ENCODE data around the gene MAP3K2.

DNA sequence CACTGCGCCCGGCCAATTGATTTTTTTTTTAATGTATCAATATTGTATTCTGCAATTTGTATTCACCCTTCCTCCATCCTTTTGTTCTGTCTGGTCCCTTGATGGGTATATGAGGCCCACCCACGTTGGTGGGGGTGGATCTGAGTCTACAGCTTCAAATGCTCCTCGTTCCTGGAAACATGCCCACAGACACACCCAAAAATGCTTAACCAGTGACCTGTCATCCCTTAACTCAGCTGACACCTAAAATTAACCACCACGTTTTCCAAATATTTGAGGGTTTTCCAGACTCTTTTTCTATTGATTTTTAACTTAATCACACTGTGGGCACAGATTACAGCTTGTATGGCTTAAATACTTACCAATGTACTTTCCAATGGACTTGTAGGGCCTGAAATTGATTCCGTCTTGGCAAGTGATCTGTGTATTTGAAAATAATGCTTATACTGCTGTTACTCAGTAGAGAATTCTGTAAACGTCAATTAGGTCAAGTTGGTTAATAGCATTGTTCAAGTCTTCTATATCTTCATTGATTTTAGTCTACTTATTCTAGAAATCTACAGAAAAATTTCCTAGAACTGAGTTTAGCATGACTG, 133.3 kb downstream of the MAP3K2 start:
- no peak for TF ChIP-seq POLR2A (IDR thresholded peaks at IDR 0.05; ENCODE audit: low read depth, low read length)
- TF ChIP-seq MAFK (IDR thresholded peaks at IDR 0.05; ENCODE audit: low read depth, low read length), result no peak
- TF ChIP-seq, protein P1, sequence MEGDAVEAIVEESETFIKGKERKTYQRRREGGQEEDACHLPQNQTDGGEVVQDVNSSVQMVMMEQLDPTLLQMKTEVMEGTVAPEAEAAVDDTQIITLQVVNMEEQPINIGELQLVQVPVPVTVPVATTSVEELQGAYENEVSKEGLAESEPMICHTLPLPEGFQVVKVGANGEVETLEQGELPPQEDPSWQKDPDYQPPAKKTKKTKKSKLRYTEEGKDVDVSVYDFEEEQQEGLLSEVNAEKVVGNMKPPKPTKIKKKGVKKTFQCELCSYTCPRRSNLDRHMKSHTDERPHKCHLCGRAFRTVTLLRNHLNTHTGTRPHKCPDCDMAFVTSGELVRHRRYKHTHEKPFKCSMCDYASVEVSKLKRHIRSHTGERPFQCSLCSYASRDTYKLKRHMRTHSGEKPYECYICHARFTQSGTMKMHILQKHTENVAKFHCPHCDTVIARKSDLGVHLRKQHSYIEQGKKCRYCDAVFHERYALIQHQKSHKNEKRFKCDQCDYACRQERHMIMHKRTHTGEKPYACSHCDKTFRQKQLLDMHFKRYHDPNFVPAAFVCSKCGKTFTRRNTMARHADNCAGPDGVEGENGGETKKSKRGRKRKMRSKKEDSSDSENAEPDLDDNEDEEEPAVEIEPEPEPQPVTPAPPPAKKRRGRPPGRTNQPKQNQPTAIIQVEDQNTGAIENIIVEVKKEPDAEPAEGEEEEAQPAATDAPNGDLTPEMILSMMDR (conservative IDR thresholded peaks at IDR 0.05; ENCODE audit: low read depth, low read length), result no peak
- no peak for TF ChIP-seq RCOR1 (IDR thresholded peaks at IDR 0.05; ENCODE audit: insufficient replicate concordance, low read length)
- no peak for TF ChIP-seq RAD21 (IDR thresholded peaks at IDR 0.05; ENCODE audit: low read length)
- TF ChIP-seq RFX5 (IDR thresholded peaks at IDR 0.05; ENCODE audit: low read depth, low read length), result no peak
- TF ChIP-seq MXI1 (IDR thresholded peaks at IDR 0.05; ENCODE audit: borderline replicate concordance, low read depth, low read length), result no peak
- TF ChIP-seq CEBPB (IDR thresholded peaks at IDR 0.05; ENCODE audit: low read depth, low read length), result no peak
- TF ChIP-seq, protein P2, sequence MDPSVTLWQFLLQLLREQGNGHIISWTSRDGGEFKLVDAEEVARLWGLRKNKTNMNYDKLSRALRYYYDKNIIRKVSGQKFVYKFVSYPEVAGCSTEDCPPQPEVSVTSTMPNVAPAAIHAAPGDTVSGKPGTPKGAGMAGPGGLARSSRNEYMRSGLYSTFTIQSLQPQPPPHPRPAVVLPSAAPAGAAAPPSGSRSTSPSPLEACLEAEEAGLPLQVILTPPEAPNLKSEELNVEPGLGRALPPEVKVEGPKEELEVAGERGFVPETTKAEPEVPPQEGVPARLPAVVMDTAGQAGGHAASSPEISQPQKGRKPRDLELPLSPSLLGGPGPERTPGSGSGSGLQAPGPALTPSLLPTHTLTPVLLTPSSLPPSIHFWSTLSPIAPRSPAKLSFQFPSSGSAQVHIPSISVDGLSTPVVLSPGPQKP (IDR thresholded peaks at IDR 0.05; ENCODE audit: borderline replicate concordance, low read depth, low read length), result no peak
- TF ChIP-seq FOS (IDR thresholded peaks at IDR 0.05; ENCODE audit: low read depth, low read length), result no peak
- no peak for TF ChIP-seq BHLHE40 (IDR thresholded peaks at IDR 0.05; ENCODE audit: low read depth, low read length)
